ENCODE data around the gene PURA.

Gene PURA

DNA sequence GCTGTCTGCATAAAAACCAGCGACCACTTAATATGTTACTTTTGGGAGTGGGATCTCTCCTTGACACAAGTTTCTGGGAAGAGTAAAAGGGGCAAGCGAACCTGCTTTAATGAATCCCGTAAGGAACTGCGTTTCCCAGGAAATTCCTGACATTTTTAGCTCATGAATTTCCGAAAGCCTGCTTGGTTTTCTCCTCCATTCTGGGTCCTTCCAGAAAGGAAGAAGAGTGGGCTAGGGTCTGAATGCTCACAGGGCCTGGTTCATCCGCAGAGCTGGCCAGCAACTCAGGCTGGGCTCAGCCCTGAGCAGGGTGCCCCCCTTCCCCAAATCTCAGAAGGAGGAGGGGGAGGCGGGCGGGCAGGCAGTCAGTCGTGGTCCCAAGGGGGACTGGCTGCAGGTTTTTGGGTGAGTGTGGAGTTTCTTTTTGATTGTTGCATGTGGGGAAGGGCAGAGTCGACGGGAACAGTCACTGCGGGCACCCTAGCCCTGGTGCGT lies 1.2 kb upstream of the PURA start:
- ChIA-PET CTCF (interaction anchor here (1.0 to 2.2 kb wide), 6 partner anchors 9 to 34 kb away, joined by 4 to 17 read pairs (median 6); no protein-coding TSS in a partner anchor), POLR2A (interaction anchor here (0.6 kb wide), 1 partner anchor 42 kb away, joined by 3 read pairs; no protein-coding TSS in a partner anchor)
- Histone ChIP-seq H3K4me1 (ENCODE audit: control extremely low read depth in 1 of 4, control insufficient read depth in 4 of 4, insufficient read depth in 4 of 4, low read length in 3 of 4) (peaks cover 9 to 65% (median 45%) of the 10 kb centered on the region in 4 experiments), H3K36me3 (ENCODE audit: control insufficient read depth in 4 of 4, insufficient read depth in 4 of 4, low read length in 3 of 4) (no peaks in the 10 kb centered on the region), H3K9me3 (ENCODE audit: control extremely low read depth in 1 of 5, control insufficient read depth in 4 of 5, insufficient read depth in 2 of 5, low read depth in 1 of 5, low read length in 4 of 5) (no peaks in the 10 kb centered on the region), H3K27me3 (replicated peaks in 2 of 5; ENCODE audit: control insufficient read depth in 4 of 5, insufficient read depth in 5 of 5, low read length in 4 of 5) (peaks cover 14 to 48% (median 27%) of the 10 kb centered on the region in 5 experiments), H3K27ac (ENCODE audit: insufficient read depth in 1 of 2, low read depth in 1 of 2, low read length in 2 of 2, poor library complexity in 1 of 2, severe bottlenecking in 2 of 2) (no peak overlapping the region), H3K4me3 (ENCODE audit: control insufficient read depth in 1 of 7, extremely low read depth in 1 of 7, insufficient read depth in 4 of 7, low read depth in 2 of 7, low read length in 6 of 7) (peak overlapping the region in 3 of 7 experiments; percentile 74 to 93 (median 89))
- WGBS (ENCODE audit: insufficient coverage): 45% methylated on average over 9 of the region's 13 CpGs
- DNase-seq: no peak

DNA sequence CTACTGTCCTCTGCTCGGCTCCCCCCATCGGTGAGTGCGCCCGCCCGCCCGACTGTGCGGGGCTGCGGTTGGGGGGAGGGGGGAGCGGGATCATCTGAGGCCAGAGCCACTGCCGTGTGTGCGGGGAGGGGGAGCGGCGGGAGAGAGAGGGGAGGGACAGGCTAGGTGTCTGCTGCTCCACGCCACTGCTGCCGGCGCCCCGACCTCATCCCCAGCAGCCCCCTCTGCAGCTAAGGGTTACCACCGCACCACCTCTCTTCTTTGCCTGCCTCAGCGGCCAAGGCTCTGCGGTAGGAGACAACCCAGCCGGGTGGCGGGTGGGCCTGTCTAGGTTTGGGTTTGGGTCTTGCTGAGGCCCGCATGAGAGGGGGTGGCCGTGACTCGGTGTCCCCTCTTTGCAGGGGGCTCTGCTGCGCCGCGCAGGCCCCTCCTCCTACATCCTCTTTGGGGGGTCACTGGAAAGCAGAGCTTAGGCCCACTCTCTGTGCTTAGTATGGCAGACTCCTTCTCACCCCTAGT lies 670 bp upstream of the PURA start:
- Histone ChIP-seq H3K27me3 (replicated peaks in 2 of 5; ENCODE audit: control insufficient read depth in 4 of 5, insufficient read depth in 5 of 5, low read length in 4 of 5) (peaks cover 14 to 45% (median 26%) of the 10 kb centered on the region in 5 experiments), H3K27ac (ENCODE audit: insufficient read depth in 1 of 2, low read depth in 1 of 2, low read length in 2 of 2, poor library complexity in 1 of 2, severe bottlenecking in 2 of 2) (peak overlapping the region in 1 of 2 experiments; percentile 58), H3K9me3 (ENCODE audit: control extremely low read depth in 1 of 5, control insufficient read depth in 4 of 5, insufficient read depth in 2 of 5, low read depth in 1 of 5, low read length in 4 of 5) (no peaks in the 10 kb centered on the region), H3K4me3 (ENCODE audit: control insufficient read depth in 1 of 7, extremely low read depth in 1 of 7, insufficient read depth in 4 of 7, low read depth in 2 of 7, low read length in 6 of 7) (peak overlapping the region; percentile 64 to 93 (median 75)), H3K36me3 (ENCODE audit: control insufficient read depth in 4 of 4, insufficient read depth in 4 of 4, low read length in 3 of 4) (no peaks in the 10 kb centered on the region), H3K4me1 (ENCODE audit: control extremely low read depth in 1 of 4, control insufficient read depth in 4 of 4, insufficient read depth in 4 of 4, low read length in 3 of 4) (peaks cover 8 to 63% (median 42%) of the 10 kb centered on the region in 4 experiments)
- ChIA-PET CTCF (interaction anchor here (1.8 to 2.2 kb wide), 2 partner anchors 20 to 30 kb away, joined by 12 to 17 read pairs; no protein-coding TSS in a partner anchor), POLR2A (no interaction called here)
- 2% methylated on average over 25 of the region's 28 CpGs for WGBS (ENCODE audit: insufficient coverage)
- peak in 2 of 3 donors; percentile 44 to 61 for DNase-seq

- Histone ChIP-seq H3K27me3 (replicated peaks in 2 of 5; ENCODE audit: control insufficient read depth in 4 of 5, insufficient read depth in 5 of 5, low read length in 4 of 5) (peaks cover 7 to 32% (median 15%) of the 10 kb centered on the region in 5 experiments), H3K9me3 (ENCODE audit: control extremely low read depth in 1 of 5, control insufficient read depth in 4 of 5, insufficient read depth in 2 of 5, low read depth in 1 of 5, low read length in 4 of 5) (no peaks in the 10 kb centered on the region), H3K4me1 (ENCODE audit: control extremely low read depth in 1 of 4, control insufficient read depth in 4 of 4, insufficient read depth in 4 of 4, low read length in 3 of 4) (peaks cover 6 to 52% (median 34%) of the 10 kb centered on the region in 4 experiments), H3K4me3 (ENCODE audit: control insufficient read depth in 1 of 7, extremely low read depth in 1 of 7, insufficient read depth in 4 of 7, low read depth in 2 of 7, low read length in 6 of 7) (peak overlapping the region; percentile 75 to 93 (median 87)), H3K27ac (ENCODE audit: insufficient read depth in 1 of 2, low read depth in 1 of 2, low read length in 2 of 2, poor library complexity in 1 of 2, severe bottlenecking in 2 of 2) (peak overlapping the region; percentile 40 to 76), H3K36me3 (ENCODE audit: control insufficient read depth in 4 of 4, insufficient read depth in 4 of 4, low read length in 3 of 4) (no peaks in the 10 kb centered on the region)
- peak in 2 of 3 donors; percentile 59 to 72 for DNase-seq
- ChIA-PET CTCF (interaction anchor here (0.8 to 4.1 kb wide), 8 partner anchors 9 to 56 kb away, joined by 4 to 34 read pairs (median 5); no protein-coding TSS in a partner anchor), POLR2A (interaction anchor here (0.8 to 1.3 kb wide), 3 partner anchors 9 to 100 kb away, joined by 3 read pairs; no protein-coding TSS in a partner anchor)
- WGBS (ENCODE audit: insufficient coverage): 0% methylated on average over 48 of the region's 65 CpGs
These were observed 654 bp downstream of the PURA start for GRCh38 chr5:140114341-140115185.

- Histone ChIP-seq H3K27me3 (replicated peaks in 2 of 5; ENCODE audit: control insufficient read depth in 4 of 5, insufficient read depth in 5 of 5, low read length in 4 of 5) (peaks cover 5 to 29% (median 15%) of the 10 kb centered on the region in 5 experiments), H3K4me3 (ENCODE audit: control insufficient read depth in 1 of 7, extremely low read depth in 1 of 7, insufficient read depth in 4 of 7, low read depth in 2 of 7, low read length in 6 of 7) (peak overlapping the region in 6 of 7 experiments; percentile 25 to 93 (median 86)), H3K4me1 (ENCODE audit: control extremely low read depth in 1 of 4, control insufficient read depth in 4 of 4, insufficient read depth in 4 of 4, low read length in 3 of 4) (peaks cover 6 to 52% (median 34%) of the 10 kb centered on the region in 4 experiments), H3K9me3 (ENCODE audit: control extremely low read depth in 1 of 5, control insufficient read depth in 4 of 5, insufficient read depth in 2 of 5, low read depth in 1 of 5, low read length in 4 of 5) (no peaks in the 10 kb centered on the region), H3K27ac (ENCODE audit: insufficient read depth in 1 of 2, low read depth in 1 of 2, low read length in 2 of 2, poor library complexity in 1 of 2, severe bottlenecking in 2 of 2) (no peak overlapping the region), H3K36me3 (ENCODE audit: control insufficient read depth in 4 of 4, insufficient read depth in 4 of 4, low read length in 3 of 4) (no peaks in the 10 kb centered on the region)
- DNase-seq: no peak
- WGBS (ENCODE audit: insufficient coverage): no CpG with 5 or more reads among the region's 1 CpG
- ChIA-PET POLR2A (interaction anchor here (0.8 to 1.3 kb wide), 3 partner anchors 9 to 100 kb away, joined by 3 read pairs; no protein-coding TSS in a partner anchor), CTCF (interaction anchor here (0.8 to 4.1 kb wide), 6 partner anchors 10 to 55 kb away, joined by 4 to 34 read pairs (median 6); no protein-coding TSS in a partner anchor)
These were observed 1.2 kb downstream of the PURA start for GRCh38 chr5:140115186-140115500.

DNA sequence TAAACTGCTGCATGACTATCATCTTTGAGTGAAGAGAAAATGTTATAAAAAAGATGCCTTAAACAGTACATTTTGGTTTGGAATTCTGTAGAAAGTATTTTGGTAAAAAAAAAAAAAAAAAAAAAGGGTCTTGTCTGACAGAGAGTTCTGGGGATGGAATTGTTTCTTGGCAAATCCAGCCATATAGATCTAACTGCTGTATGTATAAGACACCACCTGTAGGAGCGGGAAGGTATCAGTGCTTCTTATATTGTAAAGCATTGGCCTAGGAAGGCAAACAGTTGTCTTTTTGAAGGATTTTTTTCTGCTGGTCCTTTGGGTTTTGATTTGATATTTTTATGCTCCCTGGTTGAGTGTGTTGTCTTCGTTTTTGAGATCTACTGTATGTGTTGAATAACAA lies 2.8 kb downstream of the PURA start:
- ChIA-PET POLR2A (no interaction called here), CTCF (interaction anchor here (0.6 to 4.1 kb wide), 9 partner anchors 10 to 483 kb away, joined by 3 to 34 read pairs (median 4); partner anchors contain the start of gene NRG2)
- Histone ChIP-seq H3K36me3 (ENCODE audit: control insufficient read depth in 4 of 4, insufficient read depth in 4 of 4, low read length in 3 of 4) (no peaks in the 10 kb centered on the region), H3K27me3 (replicated peaks in 2 of 5; ENCODE audit: control insufficient read depth in 4 of 5, insufficient read depth in 5 of 5, low read length in 4 of 5) (peaks cover 0 to 16% (median 7%) of the 10 kb centered on the region in 5 experiments), H3K9me3 (ENCODE audit: control extremely low read depth in 1 of 5, control insufficient read depth in 4 of 5, insufficient read depth in 2 of 5, low read depth in 1 of 5, low read length in 4 of 5) (no peaks in the 10 kb centered on the region), H3K4me3 (ENCODE audit: control insufficient read depth in 1 of 7, extremely low read depth in 1 of 7, insufficient read depth in 4 of 7, low read depth in 2 of 7, low read length in 6 of 7) (no peak overlapping the region), H3K4me1 (ENCODE audit: control extremely low read depth in 1 of 4, control insufficient read depth in 4 of 4, insufficient read depth in 4 of 4, low read length in 3 of 4) (peaks cover 6 to 48% (median 31%) of the 10 kb centered on the region in 4 experiments), H3K27ac (ENCODE audit: insufficient read depth in 1 of 2, low read depth in 1 of 2, low read length in 2 of 2, poor library complexity in 1 of 2, severe bottlenecking in 2 of 2) (no peak overlapping the region)
- DNase-seq: peak in 2 of 3 donors; percentile 13 to 21
- WGBS (ENCODE audit: insufficient coverage): 80% methylated on average over 1 of the region's 2 CpGs

DNA sequence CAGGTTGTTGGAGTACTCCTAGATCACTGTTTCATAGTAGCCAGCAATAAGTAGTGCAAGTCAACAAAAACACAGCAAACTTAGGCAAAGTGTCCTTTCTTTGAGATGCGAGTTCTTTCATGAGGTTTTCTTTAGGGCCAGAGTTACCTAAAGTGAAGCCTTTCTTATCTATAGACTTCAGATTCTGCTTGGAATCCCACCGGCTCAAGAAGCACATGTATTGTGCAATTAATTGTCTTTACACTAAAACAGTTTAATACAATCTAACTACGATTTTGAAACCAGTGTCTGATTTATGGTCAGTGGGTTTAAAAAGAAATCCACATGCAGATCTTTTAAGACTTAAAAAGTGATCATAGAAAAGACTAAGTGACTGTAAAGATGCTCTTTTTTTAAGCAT lies 3.6 kb downstream of the PURA start:
- Histone ChIP-seq H3K27me3 (replicated peaks in 2 of 5; ENCODE audit: control insufficient read depth in 4 of 5, insufficient read depth in 5 of 5, low read length in 4 of 5) (peaks cover 0 to 8% (median 1%) of the 10 kb centered on the region in 5 experiments), H3K27ac (ENCODE audit: insufficient read depth in 1 of 2, low read depth in 1 of 2, low read length in 2 of 2, poor library complexity in 1 of 2, severe bottlenecking in 2 of 2) (no peak overlapping the region), H3K4me1 (ENCODE audit: control extremely low read depth in 1 of 4, control insufficient read depth in 4 of 4, insufficient read depth in 4 of 4, low read length in 3 of 4) (peaks cover 6 to 40% (median 24%) of the 10 kb centered on the region in 4 experiments), H3K9me3 (ENCODE audit: control extremely low read depth in 1 of 5, control insufficient read depth in 4 of 5, insufficient read depth in 2 of 5, low read depth in 1 of 5, low read length in 4 of 5) (no peaks in the 10 kb centered on the region), H3K4me3 (ENCODE audit: control insufficient read depth in 1 of 7, extremely low read depth in 1 of 7, insufficient read depth in 4 of 7, low read depth in 2 of 7, low read length in 6 of 7) (no peak overlapping the region), H3K36me3 (ENCODE audit: control insufficient read depth in 4 of 4, insufficient read depth in 4 of 4, low read length in 3 of 4) (no peaks in the 10 kb centered on the region)
- ChIA-PET POLR2A (no interaction called here), CTCF (interaction anchor here (0.9 to 4.1 kb wide), 8 partner anchors 8 to 74 kb away, joined by 3 to 34 read pairs (median 4); partner anchors contain the start of gene NRG2)
- no peak for DNase-seq
- 80% methylated on average over 1 of the region's 3 CpGs for WGBS (ENCODE audit: insufficient coverage)

Data from common myeloid progenitor, CD34-positive (primary cell).